ENCODE data around the gene RNASEH2A. TPM values are rescaled to one million over a fixed set of nuclear protein-coding genes. Genes with fewer than 3 reads are reported as not detected.

Gene RNASEH2A
- total RNA-seq, 6 donors from 2014 or later: 4.2 to 7.6 (median 5.6) TPM

GRCh38 chr19:12784394-12784870 lies 22.0 kb upstream of the RNASEH2A start:
- peak overlapping the region; percentile 96 to 100 (median 98) for H3K27ac ChIP-seq
- WGBS, 2 donors: 54 to 63% methylated on average over 10 of the region's 10 CpGs
- H3K4me3 ChIP-seq: peak overlapping the region in 1 of 4 donors; percentile 46
- DNase-seq (no peak), ATAC-seq (ENCODE audit: low FRiP score in 2 of 2) (no peak)
- no peaks in the 10 kb centered on the region for H3K36me3 ChIP-seq
- no peaks in the 10 kb centered on the region for H3K27me3 ChIP-seq
- no peak for TF ChIP-seq POLR2AphosphoS5 (IDR thresholded peaks at IDR 0.05)
- TF ChIP-seq CTCF (IDR thresholded peaks at IDR 0.05): no peak
- TF ChIP-seq POLR2A (IDR thresholded peaks at IDR 0.05): no peak
- no peak for TF ChIP-seq EP300 (IDR thresholded peaks at IDR 0.05)
- H3K9me3 ChIP-seq: no peaks in the 10 kb centered on the region
- peaks cover 77 to 86% (median 79%) of the 10 kb centered on the region in 4 donors for H3K4me1 ChIP-seq

GRCh38 chr19:12784871-12785430 lies 21.4 kb upstream of the RNASEH2A start:
- TF ChIP-seq CTCF (IDR thresholded peaks at IDR 0.05): no peak
- no peak for TF ChIP-seq EP300 (IDR thresholded peaks at IDR 0.05)
- WGBS, 2 donors: 43 to 47% methylated on average over 4 to 5 of the region's 5 CpGs
- peak overlapping the region in 1 of 4 donors; percentile 46 for H3K4me3 ChIP-seq
- no peaks in the 10 kb centered on the region for H3K36me3 ChIP-seq
- no peak for DNase-seq
- H3K4me1 ChIP-seq: peaks cover 72 to 82% (median 75%) of the 10 kb centered on the region in 4 donors
- no peak for ATAC-seq (ENCODE audit: low FRiP score in 2 of 2)
- no peaks in the 10 kb centered on the region for H3K9me3 ChIP-seq
- H3K27ac ChIP-seq: peak overlapping the region; percentile 96 to 100 (median 98)
- no peaks in the 10 kb centered on the region for H3K27me3 ChIP-seq

- TF ChIP-seq CTCF (IDR thresholded peaks at IDR 0.05): no peak
- peak in 1 of 4 donors; percentile 47 for TF ChIP-seq POLR2A (IDR thresholded peaks at IDR 0.05)
- TF ChIP-seq POLR2AphosphoS5 (IDR thresholded peaks at IDR 0.05): peak; percentile 0 to 5
- TF ChIP-seq EP300 (IDR thresholded peaks at IDR 0.05): no peak
- Histone ChIP-seq H3K36me3 (no peaks in the 10 kb centered on the region), H3K9me3 (no peaks in the 10 kb centered on the region), H3K27me3 (no peaks in the 10 kb centered on the region), H3K4me1 (peaks cover 72 to 83% (median 75%) of the 10 kb centered on the region in 4 donors), H3K4me3 (peak overlapping the region in 1 of 4 donors; percentile 46), H3K27ac (peak overlapping the region; percentile 96 to 100 (median 98))
- DNase-seq (peak in 1 of 2 donors; percentile 64), ATAC-seq (ENCODE audit: low FRiP score in 2 of 2) (no peak)
- WGBS, 2 donors: 50 to 59% methylated on average over 4 of the region's 4 CpGs
Observed at GRCh38 chr19:12785431-12786031, 20.9 kb upstream of the RNASEH2A start.

GRCh38 chr19:12786141-12786870 lies 20.1 kb upstream of the RNASEH2A start:
- ATAC-seq (ENCODE audit: low FRiP score in 2 of 2): peak; percentile 2 to 64

More at GRCh38 chr19:12786141-12786870, 20.1 kb upstream of the RNASEH2A start:
- WGBS, 2 donors: 17 to 31% methylated on average over 7 to 12 of the region's 18 CpGs
- Histone ChIP-seq H3K27me3 (no peaks in the 10 kb centered on the region), H3K4me3 (peak overlapping the region in 2 of 4 donors; percentile 2 to 46), H3K27ac (peak overlapping the region; percentile 96 to 100 (median 98)), H3K4me1 (peaks cover 72 to 89% (median 79%) of the 10 kb centered on the region in 4 donors), H3K36me3 (no peaks in the 10 kb centered on the region), H3K9me3 (no peaks in the 10 kb centered on the region)
- TF ChIP-seq CTCF (IDR thresholded peaks at IDR 0.05): no peak
- peak; percentile 39 to 75 for TF ChIP-seq POLR2AphosphoS5 (IDR thresholded peaks at IDR 0.05)
- peak in 2 of 4 donors; percentile 63 to 82 for TF ChIP-seq EP300 (IDR thresholded peaks at IDR 0.05)
- peak in 2 of 4 donors; percentile 34 to 82 for TF ChIP-seq POLR2A (IDR thresholded peaks at IDR 0.05)
- DNase-seq: peak; percentile 93 to 94

All from upper lobe of left lung (tissue), 6 donors.